Neuronal stem cell (in vitro differentiated cells): Measurements from ENCODE around the gene AFAP1.

ENCODE experiments used
- DNase-seq: peaks from one replicate; pipeline ENCODE4 v3.0.0-alpha.2; 2013; ENCODE audit warnings: low spot score
- H2AFZ ChIP-seq: one replicate; pipeline ENCODE4 v1.6.1; 2013; ENCODE audit warnings: mild to moderate bottlenecking, low read length, inconsistent platforms
- H2AK5ac ChIP-seq: 2 replicates; pipeline ENCODE4 v1.6.1; 2013; ENCODE audit warnings: low read depth, mild to moderate bottlenecking, inconsistent platforms, low read length, moderate library complexity, mixed read lengths
- H2BK120ac ChIP-seq: 2 replicates; pipeline ENCODE4 v1.6.1; 2013; ENCODE audit warnings: low read depth, mild to moderate bottlenecking, inconsistent platforms, low read length, moderate library complexity, mixed read lengths
- H2BK12ac ChIP-seq: one replicate; pipeline ENCODE4 v1.6.1; 2013; ENCODE audit warnings: low read length, inconsistent platforms
- H2BK15ac ChIP-seq: 2 replicates; pipeline ENCODE4 v1.6.1; 2013; ENCODE audit warnings: mild to moderate bottlenecking, low read length, inconsistent platforms, mixed read lengths
- H2BK5ac ChIP-seq: one replicate; pipeline ENCODE4 v1.6.1; 2013; ENCODE audit warnings: inconsistent platforms, mild to moderate bottlenecking, low read length, moderate library complexity
- H3K14ac ChIP-seq: one replicate; pipeline ENCODE4 v1.6.1; 2013; ENCODE audit warnings: low read length, inconsistent platforms
- H3K18ac ChIP-seq: 2 replicates; pipeline ENCODE4 v1.6.1; 2013; ENCODE audit warnings: low read length, inconsistent platforms
- H3K23ac ChIP-seq: 2 replicates; pipeline ENCODE4 v1.6.1; 2013; ENCODE audit warnings: low read depth, mild to moderate bottlenecking, mixed read lengths, low read length, inconsistent platforms; ENCODE audit not compliant: poor library complexity
- H3K27ac ChIP-seq: replicated peaks from 3 replicates; pipeline ENCODE4 v1.5.1; 2013; ENCODE audit warnings: low read length, inconsistent platforms
- H3K27me3 ChIP-seq, 3 experiments: 2 replicates each; pipeline ENCODE4 v1.6.1; 2013; ENCODE audit warnings: low read length in 3 of 3, mild to moderate bottlenecking in 2 of 3, inconsistent platforms in 1 of 3, low read depth in 1 of 3, mixed read lengths in 1 of 3, moderate library complexity in 1 of 3; ENCODE audit not compliant: control insufficient read depth in 3 of 3, insufficient read depth in 3 of 3
- H3K36me3 ChIP-seq, 2 donors: replicated peaks in 1 of 2; 2 replicates each; pipeline ENCODE4 v1.6.1; 2013; ENCODE audit warnings: low read length in 2 of 2; ENCODE audit not compliant: control insufficient read depth in 2 of 2, insufficient read depth in 2 of 2
- H3K4ac ChIP-seq: 2 replicates; pipeline ENCODE4 v1.6.1; 2013; ENCODE audit warnings: inconsistent platforms, mild to moderate bottlenecking, low read length, moderate library complexity
- H3K4me1 ChIP-seq, 2 donors: 1 replicate in 1 of 2; 2 replicates in 1 of 2; pipeline ENCODE4 v1.6.1; 2013; ENCODE audit warnings: low read length in 2 of 2, low read depth in 1 of 2; ENCODE audit not compliant: control insufficient read depth in 2 of 2, insufficient read depth in 1 of 2
- H3K4me2 ChIP-seq: one replicate; pipeline ENCODE4 v1.6.1; 2013; ENCODE audit warnings: mild to moderate bottlenecking, low read length, inconsistent platforms; ENCODE audit not compliant: insufficient read depth, poor library complexity, severe bottlenecking
- H3K4me3 ChIP-seq, 2 donors: 2 replicates each; pipeline ENCODE4 v1.5.1; 2013; ENCODE audit warnings: low read length in 2 of 2, mild to moderate bottlenecking in 2 of 2, inconsistent platforms in 1 of 2, moderate library complexity in 1 of 2
- H3K79me1 ChIP-seq: one replicate; pipeline ENCODE4 v1.6.1; 2013; ENCODE audit warnings: low read depth, mild to moderate bottlenecking, inconsistent platforms, low read length, moderate library complexity
- H3K9ac ChIP-seq: one replicate; pipeline ENCODE4 v1.6.1; 2013; ENCODE audit warnings: mild to moderate bottlenecking, low read depth, low read length, inconsistent platforms; ENCODE audit not compliant: poor library complexity
- H3K9me3 ChIP-seq, 2 donors: replicated peaks in 1 of 2; 2 replicates each; pipeline versions ENCODE3 to v1.6.1; 2013; ENCODE audit warnings: low read length in 2 of 2, mild to moderate bottlenecking in 2 of 2, inconsistent platforms in 1 of 2, low read depth in 1 of 2, mixed read lengths in 1 of 2, moderate library complexity in 1 of 2; ENCODE audit not compliant: control insufficient read depth in 2 of 2, insufficient read depth in 1 of 2
- H4K8ac ChIP-seq: one replicate; pipeline ENCODE4 v1.6.1; 2013; ENCODE audit warnings: low read depth, mild to moderate bottlenecking, inconsistent platforms, low read length, moderate library complexity
- H4K91ac ChIP-seq: one replicate; pipeline ENCODE4 v1.6.1; 2013; ENCODE audit warnings: low read length, low read depth, mild to moderate bottlenecking, inconsistent platforms; ENCODE audit not compliant: poor library complexity
- WGBS, 2 donors: extraction: QIAGEN DNeasy Blood & Tissue Kit; methylation state at CpG; one replicate each; pipeline ENCODE4 v1.1.7; 2013; ENCODE audit warnings: missing lambda C conversion rate in 2 of 2, mixed read lengths in 1 of 2; ENCODE audit not compliant: insufficient read length in 2 of 2, insufficient replicate concordance in 1 of 2; ENCODE audit errors: extremely low coverage in 2 of 2; 5-methylcytosine and 5-hydroxymethylcytosine counted together

The AFAP1 gene

GRCh38 chr4:7890635-7891393 lies 48.8 kb downstream of the AFAP1 start:
- no peak overlapping the region for H3K14ac ChIP-seq
- H2AK5ac ChIP-seq, result no peak overlapping the region
- no peaks in the 10 kb centered on the region for H3K79me1 ChIP-seq
- DNase-seq, result no peak
- H3K9me3 ChIP-seq, result peaks cover 2 to 7% of the 10 kb centered on the region in 2 donors
- no peaks in the 10 kb centered on the region for H3K36me3 ChIP-seq
- H3K27ac ChIP-seq, result no peak overlapping the region
- H4K91ac ChIP-seq, result no peak overlapping the region
- H3K4ac ChIP-seq, result no peak overlapping the region
- H3K18ac ChIP-seq, result no peak overlapping the region
- no peak overlapping the region for H2BK5ac ChIP-seq
- no peak overlapping the region for H3K4me2 ChIP-seq
- no peak overlapping the region for H2BK15ac ChIP-seq
- no CpG with 5 or more reads among the region's 7 CpGs for WGBS, 2 donors
- no peak overlapping the region for H2BK12ac ChIP-seq
- H3K23ac ChIP-seq, result no peak overlapping the region
- peaks cover 0 to 2% of the 10 kb centered on the region in 2 donors for H3K4me1 ChIP-seq
- H4K8ac ChIP-seq, result no peak overlapping the region
- H3K27me3 ChIP-seq, result no peaks in the 10 kb centered on the region
- H2BK120ac ChIP-seq, result no peak overlapping the region
- no peak overlapping the region for H3K9ac ChIP-seq
- no peak overlapping the region for H3K4me3 ChIP-seq
- H2AFZ ChIP-seq, result no peak overlapping the region

- no peak for DNase-seq
- WGBS, 2 donors, result no CpG with 5 or more reads among the region's 3 CpGs
- H2AK5ac ChIP-seq, result no peak overlapping the region
- no peak overlapping the region for H2AFZ ChIP-seq
- H3K9me3 ChIP-seq, result peaks cover 4 to 6% of the 10 kb centered on the region in 2 donors
- no peak overlapping the region for H4K8ac ChIP-seq
- H3K4me3 ChIP-seq, result no peak overlapping the region
- H3K4me2 ChIP-seq, result no peak overlapping the region
- H3K4ac ChIP-seq, result no peak overlapping the region
- no peaks in the 10 kb centered on the region for H3K79me1 ChIP-seq
- no peak overlapping the region for H2BK120ac ChIP-seq
- no peaks in the 10 kb centered on the region for H3K27me3 ChIP-seq
- no peak overlapping the region for H2BK15ac ChIP-seq
- no peak overlapping the region for H2BK12ac ChIP-seq
- no peak overlapping the region for H4K91ac ChIP-seq
- H3K14ac ChIP-seq, result no peak overlapping the region
- H3K36me3 ChIP-seq, result no peaks in the 10 kb centered on the region
- H3K4me1 ChIP-seq, result peaks cover 0 to 2% of the 10 kb centered on the region in 2 donors
- no peak overlapping the region for H3K18ac ChIP-seq
- H2BK5ac ChIP-seq, result no peak overlapping the region
- no peak overlapping the region for H3K23ac ChIP-seq
- H3K9ac ChIP-seq, result no peak overlapping the region
- no peak overlapping the region for H3K27ac ChIP-seq
These were observed 52.2 kb downstream of the AFAP1 start for GRCh38 chr4:7887436-7887835.

- WGBS, 2 donors, result no CpG with 5 or more reads among the region's 9 CpGs
- Histone ChIP-seq H2BK12ac (no peak overlapping the region), H2BK5ac (no peak overlapping the region), H3K4ac (no peak overlapping the region), H4K91ac (no peak overlapping the region), H3K18ac (no peak overlapping the region), H3K4me1 (no peaks in the 10 kb centered on the region), H3K4me3 (no peak overlapping the region), H3K4me2 (no peak overlapping the region), H2AFZ (no peak overlapping the region), H3K27ac (no peak overlapping the region), H4K8ac (no peak overlapping the region), H3K27me3 (no peaks in the 10 kb centered on the region), H2AK5ac (no peak overlapping the region), H3K79me1 (no peaks in the 10 kb centered on the region), H3K9ac (no peak overlapping the region), H3K36me3 (no peaks in the 10 kb centered on the region), H3K9me3 (peaks cover 4 to 6% of the 10 kb centered on the region in 2 donors), H3K14ac (no peak overlapping the region), H2BK120ac (no peak overlapping the region), H2BK15ac (no peak overlapping the region), H3K23ac (no peak overlapping the region)
- no peak for DNase-seq
These were observed 53.4 kb downstream of the AFAP1 start for GRCh38 chr4:7886007-7886973.
